KOPT-K1 (cell line): ENCODE results near the gene UBE2E2.

Experiments
- H3K27ac ChIP-seq: fragments of 200-600 bp; sonication (generic); 2 replicates; pipeline ENCODE4 v1.5.1; 2016; ENCODE audit warnings: antibody characterized with exemption, mild to moderate bottlenecking, low read depth, low read length; ENCODE audit not compliant: poor library complexity, severe bottlenecking
- H3K36me3 ChIP-seq: fragments of 200-600 bp; sonication (generic); 2 replicates; pipeline ENCODE4 v1.5.1; 2017; ENCODE audit warnings: antibody characterized with exemption, mild to moderate bottlenecking, low read length, moderate library complexity; ENCODE audit not compliant: insufficient read depth
- H3K9me3 ChIP-seq: fragments of 200-600 bp; sonication (generic); 2 replicates; pipeline ENCODE4 v1.5.1; 2017; ENCODE audit warnings: antibody characterized with exemption, low read length, mild to moderate bottlenecking; ENCODE audit not compliant: insufficient read depth, poor library complexity, severe bottlenecking

Gene UBE2E2

GRCh38 chr3:23387286-23387918, 184.3 kb downstream of the UBE2E2 start:
- no peaks in the 10 kb centered on the region for H3K36me3 ChIP-seq
- H3K9me3 ChIP-seq, result no peaks in the 10 kb centered on the region
- H3K27ac ChIP-seq, result no peak overlapping the region

DNA sequence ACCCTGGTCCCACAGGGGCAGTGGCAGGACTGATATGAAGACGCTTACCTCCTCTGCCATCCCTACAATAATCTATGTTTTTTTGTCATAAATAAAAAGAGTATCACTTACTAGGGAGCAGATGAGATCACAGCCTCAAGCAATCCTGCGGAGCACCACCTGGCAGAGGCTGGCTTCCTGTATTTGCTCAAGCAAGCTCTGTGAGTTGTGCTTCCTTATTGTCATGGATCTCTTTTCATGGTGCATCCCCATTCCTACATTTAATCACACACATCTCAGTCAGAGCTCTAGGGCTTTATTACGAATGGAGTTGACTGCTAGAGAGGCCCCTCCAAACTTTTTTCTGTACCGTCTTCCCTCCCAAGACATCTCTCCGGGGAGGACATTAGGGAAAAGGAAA, 186.0 kb downstream of the UBE2E2 start:
- H3K36me3 ChIP-seq, result no peaks in the 10 kb centered on the region
- H3K27ac ChIP-seq, result no peak overlapping the region
- no peaks in the 10 kb centered on the region for H3K9me3 ChIP-seq

DNA sequence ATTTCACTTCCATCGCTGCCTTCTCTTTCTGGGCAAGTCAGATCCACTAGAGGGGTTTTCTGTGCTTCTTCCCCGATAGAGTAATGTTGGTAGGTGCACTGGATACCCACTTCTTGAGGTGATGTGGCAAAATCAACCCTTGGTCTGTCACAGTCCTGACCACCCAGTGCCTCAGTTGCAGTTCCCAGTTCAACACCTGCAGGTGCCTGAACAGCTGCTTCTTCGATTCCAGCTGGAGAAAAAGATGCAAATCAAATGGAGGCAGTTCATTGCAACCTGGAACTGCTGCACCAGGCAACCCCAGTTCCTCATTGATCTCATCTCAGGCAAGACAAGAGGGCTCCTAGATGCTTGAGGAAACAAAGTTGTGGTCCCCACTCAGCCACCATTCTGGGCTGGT, 186.6 kb downstream of the UBE2E2 start:
- Histone ChIP-seq H3K9me3 (no peaks in the 10 kb centered on the region), H3K27ac (no peak overlapping the region), H3K36me3 (no peaks in the 10 kb centered on the region)

DNA sequence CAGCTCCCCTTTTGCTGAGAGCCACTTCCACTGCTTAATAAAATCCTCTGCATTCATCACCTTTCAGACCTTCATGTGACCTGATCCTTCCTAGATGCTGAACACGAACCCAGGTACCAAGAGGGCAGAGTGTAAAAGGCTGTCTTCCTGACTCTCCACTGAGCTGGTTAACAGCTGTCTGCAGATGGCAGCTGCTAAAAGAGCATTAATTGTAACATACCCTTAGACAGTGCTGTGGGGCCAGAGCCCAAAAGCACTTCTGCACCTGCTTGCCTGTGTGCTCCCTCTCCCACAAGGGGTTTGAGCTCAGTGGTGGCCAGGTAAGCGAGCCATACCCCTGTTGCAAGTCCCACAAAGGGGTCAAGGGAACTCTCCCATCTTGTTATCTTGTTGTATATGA, 187.3 kb downstream of the UBE2E2 start:
- Histone ChIP-seq H3K27ac (no peak overlapping the region), H3K36me3 (no peaks in the 10 kb centered on the region), H3K9me3 (no peaks in the 10 kb centered on the region)

DNA sequence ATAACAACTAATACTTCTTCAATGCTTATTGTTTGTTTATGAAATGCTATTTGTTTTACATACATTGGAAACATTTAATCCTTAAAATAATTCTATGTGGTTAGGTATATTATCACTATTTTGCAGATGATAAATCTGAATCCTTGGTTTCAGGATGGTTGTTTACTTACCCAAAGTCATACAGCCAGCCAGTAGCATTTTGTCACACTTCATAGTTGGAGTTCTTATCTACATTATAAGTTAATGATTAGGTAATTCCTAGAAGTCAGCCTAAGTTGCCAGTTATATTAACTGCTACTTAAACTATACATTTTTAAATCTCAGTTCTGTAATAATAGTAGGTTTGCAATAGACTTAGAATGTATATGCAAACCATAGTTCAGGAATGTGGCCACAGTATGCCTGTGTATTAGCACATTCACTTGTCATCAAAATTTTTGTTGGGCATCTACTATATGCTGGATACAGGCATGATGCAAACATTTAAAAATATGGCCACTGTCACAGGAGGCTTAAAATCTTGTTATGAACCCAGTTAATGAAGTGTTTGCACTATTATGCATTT, 187.9 kb downstream of the UBE2E2 start:
- H3K9me3 ChIP-seq, result no peaks in the 10 kb centered on the region
- no peak overlapping the region for H3K27ac ChIP-seq
- no peaks in the 10 kb centered on the region for H3K36me3 ChIP-seq

DNA sequence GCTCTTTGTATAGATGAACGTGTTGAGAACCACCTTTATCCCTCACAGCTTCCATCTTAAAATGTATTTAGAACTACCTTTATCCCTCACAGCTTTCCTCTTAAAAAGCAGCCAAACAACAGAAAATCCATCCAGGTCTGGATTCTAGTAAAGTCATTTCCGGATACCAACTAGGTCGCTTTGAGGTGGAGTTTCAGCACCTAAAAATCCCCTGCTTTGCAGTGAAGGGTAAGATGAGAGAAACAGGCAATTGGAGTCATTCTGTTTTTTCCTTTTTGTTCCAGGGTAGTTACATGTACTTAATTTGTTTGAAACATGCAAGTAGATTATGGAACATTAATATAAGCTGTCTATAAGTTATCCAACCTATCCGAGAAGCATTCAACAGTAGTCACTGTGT, 192.0 kb downstream of the UBE2E2 start:
- H3K36me3 ChIP-seq, result no peaks in the 10 kb centered on the region
- H3K27ac ChIP-seq, result no peak overlapping the region
- H3K9me3 ChIP-seq, result no peaks in the 10 kb centered on the region

GRCh38 chr3:23396746-23397145, 193.6 kb downstream of the UBE2E2 start:
- H3K9me3 ChIP-seq, result no peaks in the 10 kb centered on the region
- H3K27ac ChIP-seq, result no peak overlapping the region
- no peaks in the 10 kb centered on the region for H3K36me3 ChIP-seq

- Histone ChIP-seq H3K9me3 (no peaks in the 10 kb centered on the region), H3K36me3 (no peaks in the 10 kb centered on the region), H3K27ac (no peak overlapping the region)
These were observed 196.1 kb downstream of the UBE2E2 start for GRCh38 chr3:23399221-23399620.

DNA sequence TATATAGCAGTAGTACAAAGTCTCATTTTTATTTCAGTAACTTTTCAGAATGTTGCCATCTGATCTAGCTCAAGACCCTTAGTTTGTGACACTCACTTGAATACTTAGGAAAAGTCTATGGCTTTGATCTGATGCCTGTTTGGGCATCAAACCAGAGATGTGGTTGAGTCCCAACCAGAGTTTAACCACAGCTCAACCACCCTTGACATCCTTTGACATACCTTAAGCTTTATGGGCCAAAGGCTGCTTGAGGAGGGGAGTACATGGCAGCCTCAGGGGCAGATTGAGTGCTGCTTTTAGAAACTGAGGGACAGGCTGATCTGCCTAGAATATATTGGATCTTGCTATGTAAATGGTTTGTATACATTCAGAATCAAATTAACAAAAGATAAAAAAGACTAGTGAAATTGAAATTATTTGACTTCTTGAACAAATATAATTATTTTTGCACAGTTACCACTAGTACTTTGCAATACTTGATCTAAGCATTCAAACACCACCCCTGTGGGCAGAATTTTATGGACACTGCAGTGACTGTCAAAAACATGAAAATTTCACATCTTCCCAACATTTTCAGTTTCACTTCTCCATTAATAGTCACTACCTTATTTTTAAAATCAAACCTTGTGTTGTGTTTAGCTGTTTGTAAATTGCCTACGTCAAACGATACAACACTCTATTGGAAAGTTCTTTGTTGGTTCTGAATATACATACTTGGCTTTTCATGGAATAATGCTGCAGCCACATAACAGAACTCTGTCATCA, 199.8 kb downstream of the UBE2E2 start:
- no peaks in the 10 kb centered on the region for H3K9me3 ChIP-seq
- no peaks in the 10 kb centered on the region for H3K36me3 ChIP-seq
- no peak overlapping the region for H3K27ac ChIP-seq

- no peaks in the 10 kb centered on the region for H3K9me3 ChIP-seq
- no peaks in the 10 kb centered on the region for H3K36me3 ChIP-seq
- no peak overlapping the region for H3K27ac ChIP-seq
These were observed 201.1 kb downstream of the UBE2E2 start for GRCh38 chr3:23404246-23404645.

DNA sequence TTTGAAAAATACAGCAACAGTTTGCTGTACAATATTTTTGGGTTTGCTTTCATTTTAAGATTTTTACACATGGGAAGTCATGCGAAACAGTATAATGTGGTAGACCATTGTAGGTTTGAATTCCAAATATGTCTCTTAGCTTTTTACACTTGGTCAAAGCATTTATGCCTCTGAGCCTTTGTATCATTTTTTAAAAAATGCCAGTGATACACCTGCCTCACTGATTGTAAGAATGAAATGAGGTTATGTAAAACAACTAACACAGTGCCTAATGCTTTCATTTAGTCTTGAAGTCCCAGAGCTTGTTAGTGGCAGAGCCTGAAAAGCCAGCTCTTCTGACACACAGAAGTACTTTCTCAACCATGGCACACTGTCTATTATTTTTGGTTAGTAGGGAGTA, 202.0 kb downstream of the UBE2E2 start:
- H3K27ac ChIP-seq, result no peak overlapping the region
- H3K36me3 ChIP-seq, result no peaks in the 10 kb centered on the region
- no peaks in the 10 kb centered on the region for H3K9me3 ChIP-seq

GRCh38 chr3:23406601-23407000, 203.5 kb downstream of the UBE2E2 start:
- Histone ChIP-seq H3K36me3 (no peaks in the 10 kb centered on the region), H3K27ac (no peak overlapping the region), H3K9me3 (no peaks in the 10 kb centered on the region)

DNA sequence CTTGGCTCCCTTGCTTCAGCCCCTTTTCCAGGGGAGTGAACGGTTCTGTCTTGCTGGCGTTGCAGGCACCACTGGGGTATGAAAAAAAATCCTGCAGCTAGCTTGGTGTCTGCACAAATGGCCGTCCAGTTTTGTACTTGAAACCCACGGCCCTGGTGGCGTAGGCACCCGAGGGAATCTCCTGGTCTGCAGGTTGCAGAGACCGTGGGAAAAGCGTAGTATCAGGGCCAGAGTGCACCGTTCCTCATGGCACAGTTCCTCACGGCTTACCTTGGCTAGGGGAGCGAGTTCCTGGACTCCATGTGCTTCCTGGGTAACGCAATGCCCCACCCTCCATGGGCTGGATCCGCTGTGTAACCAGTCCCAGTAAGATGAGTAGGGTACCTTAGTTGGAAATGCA, 214.9 kb downstream of the UBE2E2 start:
- no peaks in the 10 kb centered on the region for H3K9me3 ChIP-seq
- H3K36me3 ChIP-seq, result no peaks in the 10 kb centered on the region
- no peak overlapping the region for H3K27ac ChIP-seq

DNA sequence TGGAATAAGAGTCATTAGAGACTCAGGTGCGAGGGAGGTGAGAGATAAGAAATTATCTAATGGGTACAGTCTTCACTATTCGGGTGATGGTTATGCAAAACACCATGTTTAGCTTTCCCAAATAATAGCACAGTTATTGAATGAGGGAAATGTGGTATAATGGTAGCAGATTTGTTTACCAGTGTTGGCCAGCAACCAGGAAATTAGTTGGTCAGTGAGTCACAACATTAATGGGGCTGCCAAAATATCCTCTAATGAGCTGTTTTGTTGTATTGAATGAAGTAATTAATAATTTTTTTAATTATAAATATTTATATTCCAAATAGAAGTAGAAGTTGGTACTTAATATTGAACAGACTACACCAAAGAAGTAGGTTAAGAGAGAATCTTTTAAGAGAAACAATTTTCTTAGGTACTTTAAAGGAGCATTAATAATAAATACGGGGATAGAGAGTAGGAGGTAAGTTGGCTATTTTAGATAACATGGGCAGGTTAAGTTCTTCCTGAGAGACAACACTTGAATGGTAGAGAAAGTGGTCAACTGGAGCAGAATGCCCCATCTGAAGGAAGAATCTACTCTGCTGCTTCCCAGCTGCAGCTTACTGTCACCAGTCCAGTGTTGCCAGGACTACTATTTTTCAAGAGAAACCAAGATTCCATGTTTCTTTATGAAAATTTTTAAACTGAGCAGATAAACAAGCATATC, 218.8 kb downstream of the UBE2E2 start:
- Histone ChIP-seq H3K27ac (no peak overlapping the region), H3K9me3 (no peaks in the 10 kb centered on the region), H3K36me3 (no peaks in the 10 kb centered on the region)

DNA sequence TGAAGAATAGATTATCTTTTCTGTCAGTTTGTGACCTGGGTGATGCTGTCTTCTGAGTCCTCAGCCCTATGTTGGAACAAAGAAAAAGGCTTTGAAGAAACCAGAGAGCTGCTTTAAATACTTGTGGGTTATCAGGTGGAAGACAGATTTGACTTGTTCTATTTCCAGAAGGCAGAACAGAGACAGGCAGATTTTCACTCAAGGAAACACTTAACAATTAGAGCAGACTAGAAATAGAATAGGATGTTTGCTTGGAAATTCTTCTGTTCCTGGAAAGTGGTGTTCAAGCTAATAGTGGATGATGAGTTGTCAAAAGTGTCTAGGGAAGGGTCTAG, 219.4 kb downstream of the UBE2E2 start:
- H3K9me3 ChIP-seq, result no peaks in the 10 kb centered on the region

More for the DNA sequence above, 219.4 kb downstream of the UBE2E2 start:
- Histone ChIP-seq H3K36me3 (no peaks in the 10 kb centered on the region), H3K27ac (no peak overlapping the region)
